C4-2B (cell line): ENCODE results near the gene CD274.

Experiments
- CTCF ChIP-seq: fragments of 450-650 bp; conservative IDR thresholded peaks from 2 replicates; pipeline ENCODE4 v1.5.1; 2017; ENCODE audit warnings: mild to moderate bottlenecking
- ZFX ChIP-seq: fragments of 450-650 bp; IDR thresholded peaks from 2 replicates; pipeline ENCODE4 v1.6.1; 2017

DNA sequence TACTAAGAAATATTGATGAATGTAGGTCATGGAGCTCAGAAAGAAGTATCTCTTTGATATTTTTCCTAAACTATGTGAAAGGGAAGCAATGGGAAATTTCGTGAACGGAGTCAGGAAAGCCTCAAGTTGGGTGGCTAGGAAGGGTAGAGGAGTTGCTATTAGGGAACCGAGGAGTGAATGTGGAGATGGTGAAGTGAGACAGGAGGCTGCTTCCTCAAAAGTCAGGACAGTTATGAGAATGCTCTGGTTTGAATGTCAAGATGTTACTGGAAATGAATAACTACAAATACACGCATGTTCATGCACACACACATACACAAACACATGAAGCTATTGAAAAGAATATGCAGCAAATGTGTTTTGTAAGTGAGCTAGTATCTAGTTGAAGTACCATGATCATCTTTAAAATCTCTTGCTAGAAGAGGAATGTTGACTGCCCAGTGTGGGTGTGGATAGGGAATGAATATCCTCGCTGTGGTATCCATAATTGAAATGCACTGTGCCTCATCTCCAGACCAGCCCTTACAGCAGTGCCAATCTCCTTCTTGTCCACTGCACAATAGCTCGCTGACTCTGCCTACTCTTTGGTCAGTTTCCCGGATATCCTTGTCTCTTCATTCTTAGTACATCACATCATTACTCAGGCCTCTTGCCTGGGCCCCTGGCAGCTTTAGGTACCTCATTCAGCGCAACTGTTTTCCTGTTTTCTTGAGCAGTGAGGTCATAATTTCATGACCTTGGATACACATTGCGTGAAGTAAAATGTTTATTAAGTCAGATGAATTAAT lies 38.1 kb downstream of the CD274 start:
- TF ChIP-seq CTCF (no peak), ZFX (no peak)
